Measurements from ENCODE around the gene LRP3. TPM values are rescaled to one million over a fixed set of nuclear protein-coding genes. Genes with fewer than 3 reads are reported as not detected.

The LRP3 gene
- total RNA-seq, 4 donors from 2014 or later = 18.3 to 29.3 (median 25.1) TPM

DNA sequence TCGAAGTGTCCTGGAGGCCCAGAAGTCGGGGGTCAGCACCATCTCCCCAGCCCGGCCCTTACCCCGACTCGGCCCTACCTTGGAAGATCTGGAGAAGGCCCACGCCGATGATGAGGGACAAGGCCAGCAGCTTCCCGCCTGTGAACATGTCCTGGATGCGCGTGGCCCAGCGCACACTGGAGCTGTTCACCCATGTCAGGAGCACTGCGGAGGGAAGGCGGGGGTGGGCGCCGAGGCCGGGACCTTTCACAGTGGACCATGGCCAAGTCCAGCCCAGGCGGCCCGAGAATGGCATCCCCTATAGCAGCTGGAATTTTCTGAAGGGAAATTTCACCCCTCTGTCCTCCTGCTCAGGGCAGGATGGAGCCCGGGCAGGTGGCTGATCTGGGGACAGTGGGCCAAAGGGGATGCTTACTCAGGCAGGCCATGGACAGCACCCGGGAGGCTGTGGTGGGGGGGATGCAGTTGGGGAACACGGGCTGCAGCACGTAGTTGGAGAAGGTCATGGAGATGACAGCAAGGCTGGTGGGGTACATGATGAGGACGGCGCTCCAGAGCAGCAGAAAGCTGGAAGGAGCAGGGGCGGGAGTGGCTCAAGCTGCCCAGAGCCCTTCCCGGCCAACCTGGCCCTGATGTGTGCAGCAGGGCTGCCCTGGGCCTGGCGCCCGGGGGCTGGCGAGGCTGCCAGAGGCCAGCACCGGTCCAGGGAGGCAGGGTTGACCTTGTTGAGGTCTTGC is 18.5 kb downstream of the LRP3 start:
- DNase-seq = no peak
- TF ChIP-seq POLR2A (IDR thresholded peaks at IDR 0.05) = no peak
- TF ChIP-seq, protein P1, sequence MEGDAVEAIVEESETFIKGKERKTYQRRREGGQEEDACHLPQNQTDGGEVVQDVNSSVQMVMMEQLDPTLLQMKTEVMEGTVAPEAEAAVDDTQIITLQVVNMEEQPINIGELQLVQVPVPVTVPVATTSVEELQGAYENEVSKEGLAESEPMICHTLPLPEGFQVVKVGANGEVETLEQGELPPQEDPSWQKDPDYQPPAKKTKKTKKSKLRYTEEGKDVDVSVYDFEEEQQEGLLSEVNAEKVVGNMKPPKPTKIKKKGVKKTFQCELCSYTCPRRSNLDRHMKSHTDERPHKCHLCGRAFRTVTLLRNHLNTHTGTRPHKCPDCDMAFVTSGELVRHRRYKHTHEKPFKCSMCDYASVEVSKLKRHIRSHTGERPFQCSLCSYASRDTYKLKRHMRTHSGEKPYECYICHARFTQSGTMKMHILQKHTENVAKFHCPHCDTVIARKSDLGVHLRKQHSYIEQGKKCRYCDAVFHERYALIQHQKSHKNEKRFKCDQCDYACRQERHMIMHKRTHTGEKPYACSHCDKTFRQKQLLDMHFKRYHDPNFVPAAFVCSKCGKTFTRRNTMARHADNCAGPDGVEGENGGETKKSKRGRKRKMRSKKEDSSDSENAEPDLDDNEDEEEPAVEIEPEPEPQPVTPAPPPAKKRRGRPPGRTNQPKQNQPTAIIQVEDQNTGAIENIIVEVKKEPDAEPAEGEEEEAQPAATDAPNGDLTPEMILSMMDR (IDR thresholded peaks at IDR 0.05 in 4 of 5, conservative IDR thresholded peaks at IDR 0.05 in 1 of 5) = no peak
- H3K9me3 ChIP-seq = no peaks in the 10 kb centered on the region
- H3K4me3 ChIP-seq = no peak overlapping the region
- H3K4me1 ChIP-seq = no peaks in the 10 kb centered on the region
- no peaks in the 10 kb centered on the region for H3K27me3 ChIP-seq
- no peak for ATAC-seq
- no peaks in the 10 kb centered on the region for H3K36me3 ChIP-seq
- in situ Hi-C loops (cut with MboI; ENCODE audit: low sequenced_read_pairs in 4 of 4) (no loop called here), intact Hi-C loops (cut with DNase I; ENCODE audit: low total_unique reads) (no loop called here)
- H3K27ac ChIP-seq = no peak overlapping the region

DNA sequence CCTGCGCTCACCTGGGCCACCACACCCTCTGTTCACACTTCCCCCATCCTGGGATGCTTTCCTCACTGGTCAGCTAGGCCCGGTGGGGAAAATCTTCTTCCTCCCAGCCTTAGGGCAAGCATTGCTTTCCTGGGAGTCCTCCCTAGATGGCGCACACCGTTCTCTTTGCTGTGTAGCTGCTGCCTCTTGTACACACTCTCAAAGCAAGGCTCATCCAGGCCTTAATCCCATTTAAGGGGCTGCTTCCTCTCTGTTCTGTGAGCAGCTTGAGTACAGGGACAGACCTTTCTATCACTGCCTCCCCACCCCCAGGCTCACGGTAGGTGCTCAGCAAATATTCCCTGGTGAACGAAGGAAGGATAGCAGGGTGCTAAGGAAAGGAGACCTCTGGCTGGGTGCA is 20.5 kb downstream of the LRP3 start:
- Histone ChIP-seq H3K27me3 (no peaks in the 10 kb centered on the region), H3K4me3 (no peak overlapping the region), H3K27ac (no peak overlapping the region), H3K9me3 (no peaks in the 10 kb centered on the region), H3K36me3 (no peaks in the 10 kb centered on the region), H3K4me1 (no peaks in the 10 kb centered on the region)
- intact Hi-C loops (cut with DNase I; ENCODE audit: low total_unique reads) = no loop called here
- in situ Hi-C loops (cut with MboI; ENCODE audit: low sequenced_read_pairs in 4 of 4) = no loop called here
- ATAC-seq = no peak
- no peak for TF ChIP-seq POLR2A (IDR thresholded peaks at IDR 0.05)
- TF ChIP-seq, protein P1 (IDR thresholded peaks at IDR 0.05 in 4 of 5, conservative IDR thresholded peaks at IDR 0.05 in 1 of 5) = no peak
- no peak for DNase-seq

DNA sequence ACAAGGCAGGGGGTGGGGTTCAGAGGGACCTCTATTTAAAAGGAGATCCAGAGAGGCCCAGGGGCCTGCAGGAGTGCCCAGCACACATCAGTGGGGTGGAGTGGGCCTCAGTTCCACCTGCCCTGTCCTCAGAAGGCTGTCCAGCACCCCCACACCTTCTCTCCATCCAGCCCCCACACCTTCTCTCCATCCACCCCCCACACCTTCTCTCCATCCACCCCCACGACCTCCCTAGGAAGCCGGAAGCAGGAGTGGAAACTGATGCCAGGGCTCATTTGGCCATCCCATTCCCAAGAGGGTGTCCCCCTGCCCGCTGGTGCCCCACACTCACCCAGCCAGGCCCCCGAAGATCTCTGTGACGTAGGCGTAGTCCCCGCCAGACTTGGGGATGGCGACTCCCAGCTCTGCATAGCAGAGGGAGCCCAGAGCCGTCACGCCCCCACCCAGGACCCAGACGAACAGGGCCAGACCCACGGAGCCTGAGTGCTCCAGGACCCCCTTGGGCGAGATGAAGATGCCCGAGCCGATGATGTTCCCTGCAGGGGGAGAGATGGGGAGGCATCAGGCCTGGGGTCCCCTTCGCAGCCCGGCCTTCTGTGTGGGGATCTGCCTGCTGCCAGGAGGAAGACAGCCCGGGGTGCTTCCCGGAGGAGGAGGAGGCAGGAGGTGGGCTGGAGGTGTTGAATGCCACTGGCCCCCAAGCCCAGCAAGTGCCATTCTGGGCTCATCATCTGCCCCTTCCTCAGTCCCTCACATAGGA is 21.5 kb downstream of the LRP3 start:
- intact Hi-C loops (cut with DNase I; ENCODE audit: low total_unique reads) = no loop called here
- Histone ChIP-seq H3K36me3 (no peaks in the 10 kb centered on the region), H3K27ac (no peak overlapping the region), H3K9me3 (no peaks in the 10 kb centered on the region), H3K4me1 (no peaks in the 10 kb centered on the region), H3K4me3 (no peak overlapping the region), H3K27me3 (no peaks in the 10 kb centered on the region)
- no peak for DNase-seq
- in situ Hi-C loops (cut with MboI; ENCODE audit: low sequenced_read_pairs in 4 of 4) = no loop called here
- no peak for ATAC-seq
- TF ChIP-seq POLR2A (IDR thresholded peaks at IDR 0.05) = no peak
- TF ChIP-seq, protein P1 (IDR thresholded peaks at IDR 0.05 in 4 of 5, conservative IDR thresholded peaks at IDR 0.05 in 1 of 5) = no peak

DNA sequence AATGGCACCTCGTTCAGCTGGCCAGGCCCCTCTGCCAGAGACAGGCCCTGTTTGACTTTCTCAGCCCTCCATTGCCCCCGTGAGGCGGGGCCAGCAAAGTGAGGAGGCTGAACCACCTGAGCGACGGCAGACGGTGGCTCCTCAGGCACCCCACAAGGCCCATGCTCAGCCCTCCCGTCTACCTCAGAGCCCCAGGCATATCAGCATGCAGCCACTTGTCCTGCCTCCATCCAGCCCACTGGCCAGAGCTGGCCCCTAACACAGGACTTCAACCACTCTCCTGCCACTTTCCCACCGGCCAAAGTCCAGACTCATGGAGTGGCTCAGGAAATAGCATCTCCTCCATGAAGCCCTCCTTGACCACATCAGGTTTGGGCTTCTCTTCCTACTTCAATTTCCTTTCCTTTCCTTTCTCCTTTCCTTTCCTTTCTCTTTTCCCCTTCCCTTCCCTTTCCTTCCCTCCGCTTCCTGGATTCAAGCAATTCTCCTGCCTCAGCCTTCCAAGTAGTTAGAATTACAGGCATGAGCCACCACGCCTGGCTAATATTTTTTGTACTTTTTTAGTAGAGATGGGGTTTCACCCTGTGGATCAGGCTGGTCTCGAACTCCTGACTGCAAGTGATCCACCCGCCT is 22.2 kb downstream of the LRP3 start:
- intact Hi-C loops (cut with DNase I; ENCODE audit: low total_unique reads) (no loop called here), in situ Hi-C loops (cut with MboI; ENCODE audit: low sequenced_read_pairs in 4 of 4) (no loop called here)

More for the DNA sequence above, 22.2 kb downstream of the LRP3 start:
- no peaks in the 10 kb centered on the region for H3K27me3 ChIP-seq
- H3K9me3 ChIP-seq = no peaks in the 10 kb centered on the region
- H3K27ac ChIP-seq = no peak overlapping the region
- H3K4me1 ChIP-seq = no peaks in the 10 kb centered on the region
- TF ChIP-seq POLR2A (IDR thresholded peaks at IDR 0.05) = no peak
- TF ChIP-seq, protein P1 (IDR thresholded peaks at IDR 0.05 in 4 of 5, conservative IDR thresholded peaks at IDR 0.05 in 1 of 5) = no peak
- no peak for DNase-seq
- H3K36me3 ChIP-seq = no peaks in the 10 kb centered on the region
- H3K4me3 ChIP-seq = no peak overlapping the region
- no peak for ATAC-seq
